Nephron (organoid): ENCODE measurements around the gene MED13L.

ENCODE experiments used
- H3K27ac Mint-ChIP-seq, 3 experiments: 2 replicates each; pipeline ENCODE4 v1.8.0; 2020; ENCODE audit warnings: mixed read lengths in 3 of 3, mild to moderate bottlenecking in 2 of 3, moderate library complexity in 1 of 3
- H3K27me3 Mint-ChIP-seq: 2 replicates; pipeline ENCODE4 v1.8.0; 2021; ENCODE audit warnings: low read depth, mild to moderate bottlenecking, moderate library complexity, mixed read lengths
- H3K36me3 Mint-ChIP-seq: 2 replicates; pipeline ENCODE4 v1.8.0; 2020; ENCODE audit warnings: low read depth, mixed read lengths
- H3K4me1 Mint-ChIP-seq: 2 replicates; pipeline ENCODE4 v1.8.0; 2020; ENCODE audit warnings: mixed read lengths
- H3K4me3 Mint-ChIP-seq, 3 experiments: 2 replicates each; pipeline ENCODE4 v1.8.0; 2020; ENCODE audit warnings: mild to moderate bottlenecking in 3 of 3, mixed read lengths in 3 of 3, moderate library complexity in 2 of 3
- H3K9me3 Mint-ChIP-seq: 2 replicates; pipeline ENCODE4 v1.8.0; 2020; ENCODE audit warnings: mixed read lengths
- CTCF ChIP-seq, 3 experiments: fragments of 200-600 bp; sonication (generic); IDR thresholded peaks; one replicate each; pipeline ENCODE4 v1.5.0; 2021; ENCODE audit warnings: antibody characterized with exemption in 3 of 3; ENCODE audit not compliant: unreplicated experiment in 3 of 3

Gene MED13L

DNA sequence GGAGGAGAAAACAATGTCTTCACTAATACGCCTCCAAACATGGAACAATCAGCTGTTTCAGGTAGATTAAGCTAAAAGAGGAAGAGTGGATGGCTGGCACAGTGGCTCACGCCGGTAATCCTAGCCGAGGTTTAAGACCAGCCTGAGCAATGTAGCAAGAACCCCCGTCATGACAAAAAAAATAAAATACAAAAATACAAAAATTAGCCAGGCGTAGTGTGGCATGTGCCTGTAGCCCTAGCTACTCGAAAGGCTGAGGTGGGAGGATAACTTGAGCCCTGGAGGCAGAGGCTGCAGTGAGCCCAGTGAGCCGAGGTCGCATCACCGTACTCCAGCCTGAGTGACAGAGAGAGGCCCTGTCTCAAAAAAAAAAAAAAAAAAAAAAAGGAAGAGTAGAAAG lies 1.2 kb upstream of the MED13L start:
- Mint-ChIP-seq H3K36me3 (no peaks in the 10 kb centered on the region), H3K27ac (peak overlapping the region; percentile 95 to 98 (median 95)), H3K9me3 (peaks cover 2% of the 10 kb centered on the region), H3K4me3 (peak overlapping the region; percentile 81 to 91 (median 86)), H3K27me3 (no peaks in the 10 kb centered on the region), H3K4me1 (peaks cover 27% of the 10 kb centered on the region)
- no peak for TF ChIP-seq CTCF (IDR thresholded peaks at IDR 0.05; ENCODE audit: unreplicated experiment in 3 of 3)

DNA sequence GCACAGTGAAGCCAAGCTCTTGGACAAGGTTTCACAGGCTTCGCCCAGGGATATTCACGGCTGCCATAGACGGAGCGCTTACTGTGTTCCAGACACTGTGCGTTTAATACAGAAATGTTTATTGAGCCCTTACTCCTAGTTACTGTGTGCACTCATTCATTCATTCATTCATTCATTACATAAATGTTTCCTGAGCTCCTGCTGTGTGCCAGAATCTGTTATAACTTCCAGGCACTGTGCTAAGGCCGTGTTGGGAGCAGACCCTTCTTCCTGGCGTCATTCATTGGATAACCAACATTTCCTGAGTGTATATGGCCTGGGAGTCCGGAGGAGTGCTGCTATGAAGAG lies 760 bp upstream of the MED13L start:
- Mint-ChIP-seq H3K4me1 (peaks cover 31% of the 10 kb centered on the region), H3K27me3 (no peaks in the 10 kb centered on the region), H3K9me3 (peaks cover 2% of the 10 kb centered on the region), H3K36me3 (no peaks in the 10 kb centered on the region), H3K4me3 (peak overlapping the region; percentile 81 to 91 (median 86)), H3K27ac (peak overlapping the region; percentile 95 to 98 (median 95))
- TF ChIP-seq CTCF (IDR thresholded peaks at IDR 0.05; ENCODE audit: unreplicated experiment in 3 of 3): no peak

DNA sequence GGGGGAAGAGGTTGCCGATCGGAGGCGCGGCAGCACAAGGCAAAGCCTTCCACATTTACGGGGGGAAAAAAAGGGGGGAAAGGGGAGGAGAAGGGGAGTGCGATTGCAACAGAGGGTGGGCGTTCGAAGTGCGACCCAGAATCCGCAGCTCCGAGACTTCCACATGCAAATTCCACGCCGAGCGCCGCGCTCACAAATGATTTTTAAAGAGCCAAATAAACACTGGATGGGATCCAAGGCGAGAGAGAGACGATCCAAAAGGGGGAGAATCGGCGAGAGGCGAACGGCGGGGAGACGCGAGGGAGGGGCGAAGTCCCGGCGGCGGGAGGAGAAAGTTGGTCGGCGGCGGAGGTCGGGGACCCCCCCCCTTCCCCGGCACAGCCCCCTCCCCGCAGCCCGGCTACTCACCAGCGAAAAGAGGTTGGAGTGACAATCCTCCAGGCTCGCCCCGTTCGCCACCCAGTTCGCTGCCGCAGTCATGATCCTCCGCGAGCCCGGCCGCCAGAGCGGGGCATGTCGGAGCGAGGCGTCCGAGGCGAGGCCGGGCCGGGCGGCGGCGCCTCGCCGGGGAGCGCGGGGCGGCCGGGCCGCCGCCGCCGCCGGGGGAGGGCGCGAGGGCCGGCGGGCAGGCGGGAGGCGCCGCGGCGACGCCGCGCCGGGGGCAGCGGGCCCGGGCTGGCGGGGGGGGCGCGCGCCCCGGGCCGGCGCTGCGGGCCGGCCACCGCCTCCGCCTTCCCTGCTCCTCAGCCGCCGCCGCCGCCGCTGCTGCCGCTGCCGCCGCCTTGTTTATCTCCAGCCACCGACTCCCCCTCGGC lies 634 bp downstream of the MED13L start:
- TF ChIP-seq CTCF (IDR thresholded peaks at IDR 0.05; ENCODE audit: unreplicated experiment in 3 of 3): no peak
- peak overlapping the region; percentile 96 to 97 (median 97) for H3K27ac Mint-ChIP-seq
- H3K4me1 Mint-ChIP-seq: peaks cover 37% of the 10 kb centered on the region
- no peaks in the 10 kb centered on the region for H3K36me3 Mint-ChIP-seq
- peak overlapping the region; percentile 94 to 96 (median 95) for H3K4me3 Mint-ChIP-seq
- H3K27me3 Mint-ChIP-seq: no peaks in the 10 kb centered on the region
- H3K9me3 Mint-ChIP-seq: peaks cover 2% of the 10 kb centered on the region

DNA sequence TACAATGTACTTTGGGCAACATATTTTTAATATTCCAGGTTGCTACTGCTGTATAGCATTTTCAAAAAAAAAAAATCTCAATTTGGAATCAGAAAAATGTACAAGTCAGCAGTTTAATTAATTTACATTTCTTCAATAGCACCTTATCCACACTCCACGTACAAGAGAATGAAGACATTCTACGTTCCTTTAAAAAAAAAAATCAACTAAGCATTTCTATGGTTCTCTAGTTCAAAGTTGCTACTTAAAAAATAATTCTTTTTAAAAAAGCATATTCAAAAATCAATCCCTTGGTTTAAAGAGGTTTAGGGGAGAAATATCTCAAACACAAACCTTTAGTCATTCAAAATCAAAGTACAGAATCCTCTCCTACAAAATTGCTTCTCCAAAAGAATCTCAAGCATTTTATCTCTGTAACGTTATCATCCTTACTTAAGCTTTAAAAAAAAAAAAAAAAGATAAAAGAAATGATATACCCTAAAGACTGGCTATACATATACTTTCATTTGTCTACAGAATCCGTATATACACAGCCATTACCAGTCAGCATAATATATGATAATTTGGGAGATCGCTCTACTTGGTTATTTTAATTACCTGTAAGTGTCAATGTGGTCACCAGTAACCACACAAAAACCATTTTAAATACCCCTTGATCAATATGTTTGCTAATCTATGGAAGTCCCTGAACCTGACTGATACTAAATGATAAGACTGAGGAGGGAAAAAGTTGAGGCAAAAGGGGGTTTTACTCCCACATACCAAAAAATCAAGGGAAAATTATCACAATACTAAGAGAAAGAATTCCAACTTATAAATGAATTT lies 2.7 kb downstream of the MED13L start:
- no peaks in the 10 kb centered on the region for H3K36me3 Mint-ChIP-seq
- peaks cover 2% of the 10 kb centered on the region for H3K9me3 Mint-ChIP-seq
- no peaks in the 10 kb centered on the region for H3K27me3 Mint-ChIP-seq
- H3K4me1 Mint-ChIP-seq: peaks cover 37% of the 10 kb centered on the region
- TF ChIP-seq CTCF (IDR thresholded peaks at IDR 0.05; ENCODE audit: unreplicated experiment in 3 of 3): no peak
- H3K27ac Mint-ChIP-seq: peak overlapping the region in 1 of 3 experiments; percentile 97
- H3K4me3 Mint-ChIP-seq: peak overlapping the region; percentile 94 to 96 (median 95)

DNA sequence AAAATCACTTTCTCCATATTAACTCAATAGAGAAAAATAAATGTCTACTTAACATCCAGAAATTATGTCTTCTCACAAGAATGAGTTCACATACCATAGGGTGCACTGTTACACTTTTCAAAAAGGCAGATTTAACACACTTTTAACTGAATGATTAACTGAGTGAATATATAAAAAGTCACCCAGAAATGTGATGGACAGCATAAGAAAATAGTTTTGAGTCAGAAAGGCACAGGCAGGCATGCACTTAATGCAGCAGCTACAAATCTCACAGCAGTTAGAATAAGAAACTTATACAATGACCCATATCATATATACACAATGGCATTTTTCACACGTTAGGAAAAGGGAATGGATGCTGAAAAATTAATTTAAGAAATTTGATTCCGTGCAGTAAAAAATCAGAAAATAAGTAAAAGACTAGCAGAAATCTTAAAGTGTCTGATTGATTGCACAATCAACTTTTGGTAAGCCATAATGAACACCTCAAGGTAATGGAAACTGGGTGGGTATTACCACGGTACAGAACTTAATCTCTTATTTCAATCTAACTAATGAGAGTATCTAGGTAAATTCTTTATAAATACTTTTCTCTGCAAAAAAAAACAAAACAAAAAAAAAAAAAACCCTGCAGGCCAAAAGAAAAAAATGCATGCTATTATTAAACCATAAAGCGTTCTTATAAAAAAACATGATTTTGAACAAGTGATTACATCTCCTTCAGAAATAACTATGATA lies 3.5 kb downstream of the MED13L start:
- Mint-ChIP-seq H3K27ac (peak overlapping the region in 2 of 3 experiments; percentile 2 to 9), H3K36me3 (no peaks in the 10 kb centered on the region), H3K9me3 (peaks cover 2% of the 10 kb centered on the region), H3K4me3 (peak overlapping the region; percentile 94 to 96 (median 95)), H3K27me3 (no peaks in the 10 kb centered on the region), H3K4me1 (peaks cover 41% of the 10 kb centered on the region)
- TF ChIP-seq CTCF (IDR thresholded peaks at IDR 0.05; ENCODE audit: unreplicated experiment in 3 of 3): peak in 1 of 3 experiments; percentile 9
